WTC11 (cell line): ENCODE results near the gene TNRC6C. TPM values are rescaled to one million over a fixed set of nuclear protein-coding genes. Genes with fewer than 3 reads are reported as not detected.

Experiments used
- ATAC-seq: fragments of 200-7000 bp; cut with Tn5 transposase; 2 replicates; pipeline ENCODE4 v1.10.0; 2021; ENCODE audit warnings: mild to moderate bottlenecking, moderate library complexity
- CTCF ChIA-PET: fragments of 300-600 bp; sonication (Branson Sonifier 250); formaldehyde crosslinking; loops from one replicate; lab custom pipeline; 2021; ENCODE audit warnings: antibody characterized with exemption; lab: Charles Lee
- POLR2A ChIA-PET: fragments of 350-600 bp; sonication (Branson Sonifier 250); formaldehyde crosslinking; loops from one replicate; lab custom pipeline; 2021; ENCODE audit warnings: antibody characterized with exemption; lab: Charles Lee
- DNase-seq: peaks from one replicate; pipeline ENCODE4 v3.0.0; 2021; ENCODE audit warnings: low spot score
- H3K27ac Mint-ChIP-seq: 2 replicates; pipeline ENCODE4 v1.8.0; 2021; ENCODE audit warnings: mixed read lengths
- H3K27me3 Mint-ChIP-seq: 2 replicates; pipeline ENCODE4 v1.8.0; 2021; ENCODE audit warnings: low read depth, mild to moderate bottlenecking, moderate library complexity, mixed read lengths
- H3K36me3 Mint-ChIP-seq: 2 replicates; pipeline ENCODE4 v1.8.0; 2021; ENCODE audit warnings: mixed read lengths
- H3K4me1 Mint-ChIP-seq: 2 replicates; pipeline ENCODE4 v1.8.0; 2022; ENCODE audit warnings: mixed read lengths
- H3K4me3 Mint-ChIP-seq: 2 replicates; pipeline ENCODE4 v1.8.0; 2021; ENCODE audit warnings: mild to moderate bottlenecking, moderate library complexity, mixed read lengths
- H3K9me3 Mint-ChIP-seq: 2 replicates; pipeline ENCODE4 v1.8.0; 2021; ENCODE audit warnings: mixed read lengths
- ATF1 ChIP-seq: sonication (generic); formaldehyde crosslinking; IDR thresholded peaks from 2 replicates; pipeline ENCODE4 v1.8.1; 2023; ENCODE audit warnings: mild to moderate bottlenecking, moderate library complexity, missing genetic modification reagents
- ATF3 ChIP-seq: sonication (generic); formaldehyde crosslinking; conservative IDR thresholded peaks from 2 replicates; pipeline ENCODE4 v1.8.1; 2022; ENCODE audit warnings: mild to moderate bottlenecking, missing genetic modification reagents
- ATF6 ChIP-seq: sonication (generic); formaldehyde crosslinking; IDR thresholded peaks from 2 replicates; pipeline ENCODE4 v1.8.1; 2023; ENCODE audit warnings: mild to moderate bottlenecking, missing genetic modification reagents
- CTCF ChIP-seq: fragments of 200-600 bp; IDR thresholded peaks from 2 replicates; pipeline ENCODE4 v1.8.0; 2022; ENCODE audit warnings: antibody characterized with exemption
- EMX1 ChIP-seq: fragments of 250-450 bp; sonication (Bioruptor Pico); IDR thresholded peaks from 2 replicates; pipeline ENCODE4 v1.8.0; 2021; ENCODE audit warnings: mild to moderate bottlenecking
- ERG ChIP-seq: fragments of 250-450 bp; sonication (Bioruptor Pico); IDR thresholded peaks from 2 replicates; pipeline ENCODE4 v1.8.0; 2021; ENCODE audit warnings: mild to moderate bottlenecking
- ESRRA ChIP-seq: sonication (generic); formaldehyde crosslinking; IDR thresholded peaks from 2 replicates; pipeline ENCODE4 v1.8.1; 2022; ENCODE audit warnings: mild to moderate bottlenecking, missing genetic modification reagents, borderline replicate concordance
- FOXK1 ChIP-seq: sonication (generic); formaldehyde crosslinking; IDR thresholded peaks from 2 replicates; pipeline ENCODE4 v1.8.0; 2022; ENCODE audit warnings: mild to moderate bottlenecking, moderate library complexity, missing genetic modification reagents
- GRHL2 ChIP-seq: fragments of 250-450 bp; sonication (Bioruptor Pico); IDR thresholded peaks from 2 replicates; pipeline ENCODE4 v1.8.0; 2022; ENCODE audit warnings: mild to moderate bottlenecking, moderate library complexity; ENCODE audit not compliant: insufficient replicate concordance, severe bottlenecking
- HMGXB4 ChIP-seq: sonication (generic); formaldehyde crosslinking; IDR thresholded peaks from 2 replicates; pipeline ENCODE4 v1.8.1; 2023; ENCODE audit warnings: mild to moderate bottlenecking, moderate library complexity, missing genetic modification reagents
- IRF1 ChIP-seq: sonication (generic); formaldehyde crosslinking; IDR thresholded peaks from 2 replicates; pipeline ENCODE4 v1.8.0; 2023; ENCODE audit warnings: missing genetic modification reagents
- JUN ChIP-seq: sonication (generic); formaldehyde crosslinking; IDR thresholded peaks from 2 replicates; pipeline ENCODE4 v1.8.0; 2023; ENCODE audit warnings: mild to moderate bottlenecking, missing genetic modification reagents
- KAT7 ChIP-seq: sonication (generic); formaldehyde crosslinking; IDR thresholded peaks from 2 replicates; pipeline ENCODE4 v1.8.1; 2023; ENCODE audit warnings: missing genetic modification reagents, mild to moderate bottlenecking, borderline replicate concordance
- MYBL2 ChIP-seq: sonication (generic); formaldehyde crosslinking; IDR thresholded peaks from 2 replicates; pipeline ENCODE4 v1.8.1; 2023; ENCODE audit warnings: mild to moderate bottlenecking, moderate library complexity, missing genetic modification reagents
- NFATC4 ChIP-seq: fragments of 250-450 bp; sonication (Bioruptor Pico); IDR thresholded peaks from 2 replicates; pipeline ENCODE4 v1.9.0; 2021; ENCODE audit warnings: mild to moderate bottlenecking
- NR3C1 ChIP-seq: sonication (generic); formaldehyde crosslinking; conservative IDR thresholded peaks from 2 replicates; pipeline ENCODE4 v1.8.1; 2023; ENCODE audit warnings: low read depth, mild to moderate bottlenecking, missing genetic modification reagents
- PRRX2 ChIP-seq: fragments of 250-450 bp; sonication (Bioruptor Pico); IDR thresholded peaks from 2 replicates; pipeline ENCODE4 v1.8.0; 2021; ENCODE audit warnings: mild to moderate bottlenecking
- RELA ChIP-seq: sonication (generic); formaldehyde crosslinking; IDR thresholded peaks from 2 replicates; pipeline ENCODE4 v1.8.1; 2022; ENCODE audit warnings: missing genetic modification reagents, mild to moderate bottlenecking, borderline replicate concordance
- SMAD4 ChIP-seq: sonication (generic); formaldehyde crosslinking; IDR thresholded peaks from 2 replicates; pipeline ENCODE4 v1.8.0; 2022; ENCODE audit warnings: mild to moderate bottlenecking, missing genetic modification reagents
- SP1 ChIP-seq: sonication (generic); formaldehyde crosslinking; conservative IDR thresholded peaks from 2 replicates; pipeline ENCODE4 v1.8.1; 2022; ENCODE audit warnings: missing genetic modification reagents
- TEAD4 ChIP-seq: sonication (generic); formaldehyde crosslinking; IDR thresholded peaks from 2 replicates; pipeline ENCODE4 v1.8.0; 2022; ENCODE audit warnings: mild to moderate bottlenecking, missing genetic modification reagents
- ZMAT4 ChIP-seq: fragments of 250-450 bp; sonication (Bioruptor Pico); IDR thresholded peaks from 2 replicates; pipeline ENCODE4 v1.9.0; 2021; ENCODE audit warnings: mild to moderate bottlenecking
- ZNF232 ChIP-seq: sonication (generic); formaldehyde crosslinking; IDR thresholded peaks from 2 replicates; pipeline ENCODE4 v1.8.0; 2022; ENCODE audit warnings: mild to moderate bottlenecking, missing genetic modification reagents
- ZNF416 ChIP-seq: fragments of 250-450 bp; sonication (Bioruptor Pico); IDR thresholded peaks from 2 replicates; pipeline ENCODE4 v1.9.0; 2021; ENCODE audit warnings: mild to moderate bottlenecking, inconsistent platforms
- total RNA-seq: library from RNA; stranded (reverse); gene quantifications from 3 replicates; pipeline ENCODE4 v1.2.3, GENCODE V29; 2021

TNRC6C gene
- total RNA-seq, 1 experiment from 2014 or later, result 52.3 TPM

- ATAC-seq (no peak), DNase-seq (no peak)
- peaks cover 16% of the 10 kb centered on the region for H3K4me1 Mint-ChIP-seq
- POLR2A ChIA-PET, result no interaction called here
- no peaks in the 10 kb centered on the region for H3K27me3 Mint-ChIP-seq
- TF ChIP-seq ZMAT4 (CRISPR knock-in tag) (no peak), MYBL2 (CRISPR knock-in tag) (no peak), ZNF232 (no peak), KAT7 (CRISPR knock-in tag) (no peak), FOXK1 (CRISPR knock-in tag) (no peak), ATF1 (no peak), ATF6 (CRISPR knock-in tag) (no peak), ZNF416 (CRISPR knock-in tag) (no peak), ATF3 (no peak)
- TF ChIP-seq, all 79 proteins: peak for 0
- Mint-ChIP-seq H3K36me3 (peaks cover 11% of the 10 kb centered on the region), H3K27ac (no peak overlapping the region), H3K4me3 (no peak overlapping the region), H3K9me3 (no peaks in the 10 kb centered on the region)
- CTCF ChIA-PET, result interaction anchor here (0.9 to 1.5 kb wide), 2 partner anchors 62 to 130 kb away, joined by 4 to 6 read pairs; no protein-coding TSS in a partner anchor
Measured at GRCh38 chr17:78023042-78023441, 64.5 kb downstream of the TNRC6C start.

- Mint-ChIP-seq H3K27me3 (no peaks in the 10 kb centered on the region), H3K9me3 (no peaks in the 10 kb centered on the region), H3K4me3 (no peak overlapping the region), H3K27ac (no peak overlapping the region), H3K4me1 (peaks cover 3% of the 10 kb centered on the region; the same call in 1 of the 2 replicates), H3K36me3 (peaks cover 12% of the 10 kb centered on the region)
- DNase-seq, result no peak
- ATAC-seq, result no peak
- CTCF ChIA-PET, result no interaction called here
- POLR2A ChIA-PET, result no interaction called here
- TF ChIP-seq ESRRA (CRISPR knock-in tag) (no peak), IRF1 (CRISPR knock-in tag) (no peak), RELA (CRISPR knock-in tag) (no peak), CTCF (no peak), PRRX2 (CRISPR knock-in tag) (no peak), SP1 (CRISPR knock-in tag) (no peak), EMX1 (CRISPR knock-in tag) (no peak), KAT7 (CRISPR knock-in tag) (no peak), JUN (CRISPR knock-in tag) (no peak), ZNF232 (no peak), GRHL2 (CRISPR knock-in tag) (no peak), HMGXB4 (CRISPR knock-in tag) (no peak), SMAD4 (CRISPR knock-in tag) (no peak), NR3C1 (CRISPR knock-in tag) (no peak), NFATC4 (CRISPR knock-in tag) (no peak), ERG (CRISPR knock-in tag) (no peak), TEAD4 (CRISPR knock-in tag) (no peak), ZMAT4 (CRISPR knock-in tag) (no peak)
Measured at GRCh38 chr17:78026381-78026780, 67.9 kb downstream of the TNRC6C start.
